Activated T-cell treated with anti-CD3 and anti-CD28 coated beads for 48 hours (primary cell): ENCODE data around the gene BCAR1.

Source experiments
- DNase-seq: peaks from one replicate; pipeline ENCODE4 v3.0.0-alpha.2; 2020; ENCODE audit warnings: low read depth

Gene BCAR1

DNA sequence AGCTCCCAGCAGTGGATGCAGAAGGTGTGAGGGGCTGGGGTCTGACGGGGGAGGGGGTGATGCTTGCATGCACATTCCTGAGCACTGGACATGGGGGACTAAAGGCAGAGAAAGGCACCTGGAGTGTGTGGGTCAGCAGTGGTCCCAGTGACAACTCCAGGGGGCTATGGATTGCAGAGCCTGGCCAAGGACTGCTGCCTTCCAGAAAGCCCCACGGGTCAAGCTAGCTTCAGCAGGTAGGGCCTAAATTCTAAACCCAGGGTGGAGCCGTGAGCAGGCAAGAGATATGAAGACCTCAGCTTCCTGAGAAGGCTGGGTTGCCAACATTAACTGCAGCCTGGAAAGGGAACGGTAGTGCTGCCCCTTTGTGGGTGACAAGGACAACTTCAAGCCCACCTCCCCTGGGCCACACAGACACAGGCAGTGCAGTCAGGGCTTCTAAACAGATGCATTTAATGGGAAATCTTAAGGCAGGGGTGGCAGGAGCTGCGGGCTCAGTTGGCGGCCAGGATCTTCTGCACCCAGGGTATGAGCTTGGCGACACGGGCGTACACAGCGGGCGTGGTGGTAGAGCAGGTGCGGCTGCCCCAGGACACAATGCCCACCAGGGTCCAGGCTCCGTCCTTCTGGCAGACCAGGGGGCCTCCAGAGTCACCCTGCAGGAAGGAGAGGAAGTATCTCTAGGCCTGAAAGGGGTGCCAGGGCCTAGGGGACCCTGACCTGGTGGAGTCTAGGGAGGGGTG is 47.6 kb downstream of the BCAR1 start:
- no peak for DNase-seq

DNA sequence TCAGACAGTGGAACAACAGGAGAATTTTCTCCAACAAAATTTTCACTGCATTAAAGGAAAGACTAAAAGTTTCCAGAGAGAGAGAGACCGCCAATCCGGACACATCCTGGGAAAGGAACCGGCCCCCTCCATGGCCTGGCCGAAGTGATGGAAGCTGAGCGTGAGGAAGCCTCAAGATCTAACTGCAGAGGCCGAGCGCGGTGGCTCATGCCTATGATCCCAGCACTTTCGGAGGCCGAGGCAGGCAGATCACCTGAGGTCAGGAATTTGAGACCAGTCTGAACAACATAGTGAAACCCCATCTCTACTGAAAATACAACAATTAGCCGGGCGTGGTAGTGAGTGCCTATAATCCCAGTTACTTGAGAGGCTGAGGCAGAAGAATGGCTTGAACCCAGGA is 48.3 kb downstream of the BCAR1 start:
- no peak for DNase-seq

- DNase-seq: no peak
Measured at GRCh38 chr16:75202069-75202590, 49.3 kb downstream of the BCAR1 start.

DNA sequence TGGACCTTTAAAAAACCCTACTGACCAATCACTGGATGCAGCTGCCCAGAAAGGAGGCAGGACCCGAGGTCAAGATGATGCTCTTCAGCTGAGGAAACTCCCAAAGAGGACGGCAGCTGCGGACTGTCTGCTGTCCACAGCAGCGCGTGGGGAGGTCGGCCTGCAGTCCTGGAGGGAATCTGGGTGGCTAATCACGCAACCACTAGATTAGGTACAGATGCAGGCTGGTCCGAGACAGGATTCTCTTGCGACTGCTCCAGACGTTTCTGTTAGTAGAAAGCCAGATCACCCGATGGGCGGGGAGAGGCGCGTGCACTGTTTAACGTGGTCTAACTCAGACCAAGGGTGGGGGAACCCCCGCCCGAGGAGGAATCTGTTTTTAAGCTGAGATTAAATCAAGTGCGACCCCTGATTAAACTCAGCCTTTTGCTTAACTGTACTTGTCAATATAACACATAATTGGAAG is 53.3 kb downstream of the BCAR1 start:
- DNase-seq: no peak

- DNase-seq: no peak
Measured at GRCh38 chr16:75197522-75198134, 53.8 kb downstream of the BCAR1 start.

DNA sequence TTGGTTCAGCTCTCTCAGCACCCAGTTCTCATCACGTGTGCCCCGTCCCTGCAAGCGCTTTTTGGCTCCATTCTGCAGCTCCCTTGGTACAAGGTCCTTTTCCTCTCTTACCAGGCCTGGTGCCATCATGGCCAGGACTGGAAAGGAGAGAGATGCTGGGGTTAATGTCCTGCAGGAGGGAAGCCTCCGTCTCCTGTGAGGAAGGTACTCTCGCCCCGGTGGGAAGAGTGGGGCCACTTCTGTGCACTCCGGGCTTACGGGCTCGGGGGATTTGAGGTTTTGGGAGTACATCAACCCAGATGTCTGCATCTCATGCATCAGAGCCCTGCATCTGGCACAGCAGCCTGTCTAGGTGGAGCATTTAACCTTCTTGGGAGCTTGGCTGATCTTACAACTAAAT is 54.6 kb downstream of the BCAR1 start:
- DNase-seq: no peak

GRCh38 chr16:75195811-75196790 is 55.3 kb downstream of the BCAR1 start:
- no peak for DNase-seq

- DNase-seq: no peak
Measured at GRCh38 chr16:75193730-75194444, 57.5 kb downstream of the BCAR1 start.

DNA sequence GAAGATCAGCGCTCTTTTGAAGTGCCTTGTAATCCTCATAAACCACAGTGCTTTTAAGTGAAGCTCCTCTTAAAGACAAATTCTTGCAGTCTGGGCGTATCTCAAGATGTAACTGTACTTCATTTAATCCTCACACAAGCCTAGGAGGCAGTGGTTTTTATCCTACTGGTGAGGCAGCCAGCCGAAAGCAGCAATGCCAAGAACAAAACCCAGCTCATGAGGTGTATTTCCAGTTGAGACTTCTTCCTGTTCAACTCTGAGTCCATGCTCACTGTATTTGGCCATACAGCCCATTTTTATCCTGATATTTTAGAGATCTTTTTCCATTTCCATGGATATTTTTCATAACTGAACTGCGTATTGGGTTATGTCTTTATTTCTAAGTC is 58.2 kb downstream of the BCAR1 start:
- no peak for DNase-seq

GRCh38 chr16:75192606-75193264 is 58.7 kb downstream of the BCAR1 start:
- DNase-seq: no peak

DNA sequence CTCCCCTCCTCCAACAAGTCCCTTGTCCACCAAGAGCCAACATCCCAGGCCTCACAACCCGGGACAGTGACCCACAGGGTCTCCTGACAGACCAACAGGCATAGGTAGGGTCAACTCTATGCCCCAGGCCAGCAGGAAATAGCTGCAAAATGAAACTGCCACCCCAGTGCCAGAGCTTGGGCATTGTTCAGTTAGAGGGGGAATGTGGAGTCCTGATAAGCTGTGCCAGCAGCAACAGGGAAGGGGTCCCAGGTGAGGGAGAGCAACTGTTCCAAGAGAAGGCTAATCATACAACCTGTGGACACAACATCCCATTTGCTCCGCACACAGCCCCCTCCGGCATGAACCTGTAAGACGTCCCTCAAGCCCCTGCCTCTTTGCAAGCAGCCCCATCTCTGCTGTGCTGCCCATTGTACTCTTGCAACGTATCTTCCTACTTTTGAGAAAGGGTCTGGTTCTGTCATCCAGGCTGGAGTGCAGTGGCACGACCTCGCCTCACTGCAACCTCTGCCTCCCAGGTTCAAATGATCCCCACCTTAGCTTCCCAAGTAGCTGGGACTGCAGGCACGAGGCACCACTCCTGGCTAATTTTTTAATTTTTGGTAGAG is 61.7 kb downstream of the BCAR1 start:
- no peak for DNase-seq

- no peak for DNase-seq
Measured at GRCh38 chr16:75188832-75189477, 62.5 kb downstream of the BCAR1 start.

DNA sequence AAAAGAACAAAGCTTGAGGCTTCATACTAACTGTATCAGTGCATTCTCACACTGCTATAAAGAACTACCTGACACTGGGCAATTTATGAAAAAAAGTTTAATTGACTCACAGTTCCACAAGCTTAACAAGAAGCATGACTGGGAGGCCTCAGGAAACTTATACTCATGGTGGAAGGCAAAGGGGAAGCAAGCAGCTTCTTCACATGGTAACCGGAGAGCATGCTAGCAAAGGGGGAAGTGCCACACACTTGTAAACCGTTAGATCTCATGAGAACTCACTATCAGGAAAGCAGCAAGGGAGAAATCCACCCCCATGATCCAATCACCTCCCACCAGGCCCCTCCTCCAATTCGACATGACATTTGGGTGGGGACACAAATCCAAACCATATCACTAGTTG is 69.8 kb downstream of the BCAR1 start:
- no peak for DNase-seq

DNA sequence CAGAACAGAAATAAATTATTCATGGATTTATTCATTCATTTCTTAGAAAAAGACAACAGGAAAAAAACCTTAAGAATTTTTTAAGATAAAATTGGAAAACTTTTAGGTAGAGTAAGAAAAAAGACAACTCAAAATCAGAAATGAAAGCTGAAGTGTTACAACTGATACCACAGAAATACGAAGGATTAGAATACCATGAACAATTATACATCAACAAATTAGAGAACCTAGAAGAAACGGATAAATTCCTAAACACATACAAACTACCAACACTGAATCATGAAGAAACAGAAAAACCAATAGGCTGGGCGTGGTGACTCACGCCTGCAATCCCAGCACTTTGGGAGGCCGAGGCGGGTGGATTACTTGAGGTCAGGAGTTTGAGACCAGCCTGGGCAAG is 72.2 kb downstream of the BCAR1 start:
- DNase-seq: no peak
